HFFc6 (cell line): Measurements from ENCODE around the gene SOHLH1. TPM values are rescaled to one million over a fixed set of nuclear protein-coding genes. Genes with fewer than 3 reads are reported as not detected.
"Not testable (repeated sequence)": the region's sequence is repeated elsewhere in the genome, so short reads cannot be mapped to it uniquely, and the experiment has no call there.

Experiments used
- DNase-seq: peaks from one replicate; pipeline ENCODE4 v3.0.0-alpha.2; 2018
- H3K27ac Mint-ChIP-seq: 2 replicates; pipeline ENCODE4 v1.8.0; 2020; ENCODE audit warnings: mild to moderate bottlenecking, mixed read lengths
- H3K27me3 Mint-ChIP-seq: 2 replicates; pipeline ENCODE4 v1.8.0; 2021; ENCODE audit warnings: mild to moderate bottlenecking, moderate library complexity, mixed read lengths; ENCODE audit not compliant: insufficient read depth
- H3K36me3 Mint-ChIP-seq: 2 replicates; pipeline ENCODE4 v1.8.0; 2021; ENCODE audit warnings: low read depth, mixed read lengths
- H3K4me1 Mint-ChIP-seq: 2 replicates; pipeline ENCODE4 v1.8.0; 2020; ENCODE audit warnings: low read depth, mixed read lengths
- H3K4me3 Mint-ChIP-seq: 2 replicates; pipeline ENCODE4 v1.8.0; 2020; ENCODE audit warnings: mild to moderate bottlenecking, moderate library complexity, mixed read lengths
- H3K9me3 Mint-ChIP-seq: 2 replicates; pipeline ENCODE4 v1.8.0; 2020; ENCODE audit warnings: mild to moderate bottlenecking, mixed read lengths
- CTCF ChIP-seq: fragments of 200-600 bp; sonication (generic); IDR thresholded peaks from 2 replicates; pipeline ENCODE4 v1.5.0; 2021; ENCODE audit warnings: antibody characterized with exemption, mild to moderate bottlenecking
- total RNA-seq, 6 experiments: library from RNA; stranded (reverse); fragmentation: NEBNext Ultra II Directional; extraction: Animal tissue kit (Norgen Biotek cat#: 25700); gene quantifications; 2 replicates in 1 of 6; 3 replicates in 5 of 6; pipeline ENCODE4 v1.2.3, GENCODE V29; 2021

The SOHLH1 gene
- total RNA-seq, 6 experiments from 2014 or later: not detected

- Mint-ChIP-seq H3K27me3 (peaks cover 2% of the 10 kb centered on the region; the same call in 1 of the 2 replicates), H3K4me3 (no peak overlapping the region), H3K36me3 (no peaks in the 10 kb centered on the region), H3K4me1 (no peaks in the 10 kb centered on the region), H3K27ac (no peak overlapping the region), H3K9me3 (no peaks in the 10 kb centered on the region; the same call in 1 of the 2 replicates)
- TF ChIP-seq CTCF: no peak
- DNase-seq: no peak
Measured at GRCh38 chr9:135676891-135677290, 22.4 kb downstream of the SOHLH1 start.

- no peak overlapping the region for H3K4me3 Mint-ChIP-seq
- no peak overlapping the region for H3K27ac Mint-ChIP-seq
- TF ChIP-seq CTCF: no peak
- H3K4me1 Mint-ChIP-seq: no peaks in the 10 kb centered on the region
- DNase-seq: no peak
- H3K27me3 Mint-ChIP-seq: peaks cover 2% of the 10 kb centered on the region; the same call in 1 of the 2 replicates
- H3K36me3 Mint-ChIP-seq: no peaks in the 10 kb centered on the region
- H3K9me3 Mint-ChIP-seq: no peaks in the 10 kb centered on the region; the same call in 1 of the 2 replicates
Measured at GRCh38 chr9:135674977-135675376, 24.3 kb downstream of the SOHLH1 start.

GRCh38 chr9:135673941-135674340 lies 25.3 kb downstream of the SOHLH1 start:
- Mint-ChIP-seq H3K27me3 (peaks cover 2% of the 10 kb centered on the region; the same call in 1 of the 2 replicates), H3K9me3 (peaks cover 4% of the 10 kb centered on the region), H3K4me3 (no peak overlapping the region), H3K27ac (no peak overlapping the region), H3K36me3 (no peaks in the 10 kb centered on the region), H3K4me1 (no peaks in the 10 kb centered on the region)
- DNase-seq: no peak
- no peak for TF ChIP-seq CTCF

GRCh38 chr9:135672786-135673185 lies 26.5 kb downstream of the SOHLH1 start:
- not testable (repeated sequence) for DNase-seq, H3K36me3 Mint-ChIP-seq, H3K27ac Mint-ChIP-seq, H3K4me1 Mint-ChIP-seq, H3K4me3 Mint-ChIP-seq, H3K27me3 Mint-ChIP-seq
- peaks cover 10% of the 10 kb centered on the region for H3K9me3 Mint-ChIP-seq

GRCh38 chr9:135671591-135672041 lies 27.7 kb downstream of the SOHLH1 start:
- no peak for DNase-seq
- H3K27ac Mint-ChIP-seq: no peak overlapping the region
- no peaks in the 10 kb centered on the region for H3K36me3 Mint-ChIP-seq
- H3K4me3 Mint-ChIP-seq: no peak overlapping the region
- peaks cover 2% of the 10 kb centered on the region; the same call in 1 of the 2 replicates for H3K27me3 Mint-ChIP-seq
- H3K9me3 Mint-ChIP-seq: peaks cover 10% of the 10 kb centered on the region
- H3K4me1 Mint-ChIP-seq: no peaks in the 10 kb centered on the region
- TF ChIP-seq CTCF: no peak

- no peak for TF ChIP-seq CTCF
- DNase-seq: no peak
- Mint-ChIP-seq H3K4me1 (no peaks in the 10 kb centered on the region), H3K4me3 (no peak overlapping the region), H3K36me3 (no peaks in the 10 kb centered on the region), H3K27ac (no peak overlapping the region), H3K27me3 (peaks cover 2% of the 10 kb centered on the region), H3K9me3 (peaks cover 14% of the 10 kb centered on the region)
Measured at GRCh38 chr9:135670721-135671590, 28.3 kb downstream of the SOHLH1 start.
